ENCODE measurements around the gene ZNF280A.
"Not testable (repeated sequence)": the region's sequence is repeated elsewhere in the genome, so short reads cannot be mapped to it uniquely, and the experiment has no call there.

Gene ZNF280A

GRCh38 chr22:22468794-22469469 lies 51.1 kb downstream of the ZNF280A start:
- not testable (repeated sequence) for DNase-seq (ENCODE audit: low read depth)

GRCh38 chr22:22467112-22467511 lies 53.0 kb downstream of the ZNF280A start:
- no peak for DNase-seq (ENCODE audit: low read depth)

GRCh38 chr22:22465782-22466181 lies 54.3 kb downstream of the ZNF280A start:
- no peak for DNase-seq (ENCODE audit: low read depth)

- DNase-seq (ENCODE audit: low read depth): no peak
Observed at GRCh38 chr22:22465094-22465602, 54.9 kb downstream of the ZNF280A start.

- DNase-seq (ENCODE audit: low read depth): no peak
Observed at GRCh38 chr22:22464541-22465054, 55.5 kb downstream of the ZNF280A start.

- peak; percentile 57 for DNase-seq (ENCODE audit: low read depth)
Observed at GRCh38 chr22:22463855-22464540, 56.1 kb downstream of the ZNF280A start.
